GM18508 (cell line): Measurements from ENCODE around the gene FCHO1.
"Not testable (repeated sequence)": the region's sequence is repeated elsewhere in the genome, so short reads cannot be mapped to it uniquely, and the experiment has no call there.

Experiments
- ATAC-seq: cut with Tn5 transposase; IDR thresholded peaks from one replicate; pipeline ENCODE4 v1.9.1; 2021; ENCODE audit warnings: moderate number of reproducible peaks; ENCODE audit not compliant: insufficient read depth, unreplicated experiment

The FCHO1 gene

DNA sequence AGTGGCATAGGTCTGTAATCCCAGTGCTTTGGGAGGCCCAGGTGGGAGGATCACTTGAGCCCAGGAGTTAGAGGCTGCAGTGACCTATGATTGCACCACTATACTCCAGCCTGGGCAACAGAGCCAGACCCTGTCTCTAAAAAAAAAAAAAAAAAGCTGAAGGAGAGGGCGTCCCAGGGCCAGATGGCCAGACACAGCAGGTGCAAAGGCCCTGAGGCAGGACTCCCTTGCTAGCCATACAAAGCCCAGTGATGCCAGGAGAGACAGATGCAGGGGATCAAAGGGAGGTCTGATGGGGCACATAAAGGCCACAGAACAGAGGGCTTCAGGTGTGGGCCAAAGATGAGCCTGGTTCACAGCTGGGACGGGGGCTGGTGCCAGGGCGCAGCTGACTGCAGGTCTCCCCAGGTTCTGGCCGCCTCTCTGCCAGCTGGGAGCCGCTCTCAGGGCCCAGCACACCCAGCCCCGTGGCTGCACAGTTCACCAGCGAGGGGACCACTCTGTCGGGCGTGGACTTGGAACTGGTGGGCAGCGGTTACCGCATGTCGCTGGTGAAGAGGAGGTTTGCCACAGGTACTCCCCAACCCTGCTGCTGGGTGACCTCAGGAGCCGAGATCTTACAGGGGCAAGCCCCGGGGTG lies 36.1 kb downstream of the FCHO1 start:
- no peak for ATAC-seq

- no peak for ATAC-seq
Observed at GRCh38 chr19:17788632-17789031, 37.4 kb downstream of the FCHO1 start.

- ATAC-seq = no peak
Observed at GRCh38 chr19:17790059-17790780, 38.9 kb downstream of the FCHO1 start.

DNA sequence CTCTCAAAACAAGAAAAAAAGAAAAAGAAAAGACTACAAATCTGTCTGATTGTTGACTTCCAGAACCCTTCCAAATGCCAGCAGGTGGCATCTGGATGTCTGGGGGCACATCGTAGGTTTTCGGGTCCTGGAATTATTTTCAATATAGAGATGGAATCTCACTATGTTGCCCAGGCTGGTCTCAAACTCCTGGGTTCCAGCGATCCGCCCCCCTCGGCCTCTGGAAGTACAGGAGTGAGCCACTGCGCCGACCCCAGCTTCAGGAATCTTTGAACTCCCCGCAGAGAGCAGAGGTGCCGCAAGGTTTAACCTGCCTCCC lies 43.1 kb downstream of the FCHO1 start:
- ATAC-seq = no peak

- no peak for ATAC-seq
Observed at GRCh38 chr19:17794731-17795494, 43.6 kb downstream of the FCHO1 start, which contains the start of gene B3GNT3. B3GNT3 (plus strand) TSS chr19:17795138; CDS start chr19:17807808, 12,670 bp downstream.

GRCh38 chr19:17795495-17795856 lies 44.2 kb downstream of the FCHO1 start:
- no peak for ATAC-seq

DNA sequence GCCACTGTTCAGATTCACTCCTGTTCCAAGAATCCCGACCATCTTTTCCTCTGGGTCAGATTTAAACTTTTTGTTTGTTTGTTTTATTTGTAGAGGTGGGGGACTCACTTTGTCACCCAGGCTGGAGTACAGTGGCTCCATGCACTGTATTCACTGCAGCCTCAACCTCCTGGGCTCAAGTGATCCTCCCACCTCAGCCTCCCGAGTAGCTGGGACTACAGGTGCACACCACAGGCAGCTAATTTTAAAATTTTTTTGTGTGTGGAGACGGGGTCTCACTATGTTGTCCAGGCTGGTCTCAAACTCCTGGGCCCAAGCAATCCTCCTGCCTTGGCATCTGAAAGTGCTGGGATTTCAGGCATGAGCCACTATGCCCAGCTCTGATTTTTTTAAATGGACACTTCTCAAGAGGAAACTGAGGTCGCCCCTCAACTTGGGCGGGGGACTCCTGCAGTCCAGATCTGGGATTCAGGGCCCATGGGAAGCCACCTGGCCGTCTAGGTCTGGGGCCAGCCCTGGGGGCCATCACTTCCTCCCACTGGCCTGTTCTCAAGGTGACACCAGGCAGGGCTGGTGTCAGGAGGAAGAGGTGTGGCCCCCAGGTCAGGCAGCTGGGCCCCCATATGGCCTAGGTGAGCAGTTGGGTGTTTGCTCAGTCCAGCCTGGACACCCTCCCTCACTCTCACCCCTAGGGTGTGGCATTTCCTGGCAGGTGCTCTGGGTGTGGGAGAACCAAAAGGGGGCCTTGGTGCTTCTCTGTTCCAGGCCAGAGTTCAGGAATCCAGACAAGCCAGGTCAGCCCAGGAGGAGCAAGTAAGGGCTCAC lies 44.9 kb downstream of the FCHO1 start:
- no peak for ATAC-seq

- ATAC-seq = no peak
Observed at GRCh38 chr19:17796838-17797423, 45.7 kb downstream of the FCHO1 start.

- ATAC-seq = no peak
Observed at GRCh38 chr19:17797424-17798201, 46.3 kb downstream of the FCHO1 start.

DNA sequence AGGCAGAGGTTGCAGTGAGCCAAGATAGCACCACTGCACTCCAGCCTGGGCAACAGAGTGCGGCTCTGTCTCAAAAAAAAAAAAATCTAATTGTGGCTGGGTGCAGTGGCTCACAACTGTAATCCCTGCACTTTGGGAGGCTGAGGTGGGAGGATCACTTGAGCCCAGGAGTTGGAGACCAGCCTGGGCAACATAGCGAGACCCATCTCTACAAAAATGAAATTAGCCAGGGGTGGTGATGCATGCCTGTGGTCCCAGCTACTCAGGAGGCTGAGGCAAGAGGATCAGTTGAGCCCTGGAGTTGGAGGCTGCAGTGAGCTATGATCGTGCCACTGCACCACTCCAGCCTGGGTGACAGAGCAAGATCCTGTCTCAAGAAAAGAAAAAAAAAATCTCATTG lies 47.3 kb downstream of the FCHO1 start:
- not testable (repeated sequence) for ATAC-seq

DNA sequence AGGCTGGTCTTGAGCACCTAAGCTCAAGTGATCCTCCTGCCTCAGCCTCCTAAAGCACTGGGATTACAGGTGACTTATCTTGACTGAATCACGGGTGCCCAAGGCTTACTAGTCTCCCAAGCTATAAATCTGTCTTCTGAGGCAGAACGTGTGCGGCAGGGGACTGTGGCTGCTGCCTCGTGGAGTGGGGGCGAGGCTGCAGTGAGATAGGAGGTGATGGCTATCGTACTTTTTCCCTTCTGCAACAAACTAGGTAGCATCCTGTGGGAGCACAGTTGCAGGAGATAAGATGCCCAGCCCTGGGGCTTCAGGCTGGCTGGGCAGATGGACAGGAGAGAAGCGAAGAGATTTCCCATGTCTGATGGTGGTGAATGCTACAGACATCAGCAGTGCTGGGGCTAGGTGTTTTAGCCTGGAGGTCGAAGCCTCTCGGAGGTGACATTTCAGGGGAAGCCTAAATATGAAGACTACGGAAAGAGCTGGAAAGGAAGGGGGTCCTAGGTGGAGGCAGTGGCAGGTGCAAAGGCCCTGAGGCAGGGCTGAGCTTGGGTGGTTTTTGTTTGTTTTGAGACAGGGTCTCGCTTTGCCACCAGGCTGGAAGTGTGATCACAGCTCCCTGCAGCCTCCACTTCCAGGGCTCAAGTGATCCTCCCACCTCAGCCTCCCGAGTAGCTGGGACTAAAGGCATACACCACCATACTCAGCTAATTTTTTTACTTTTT lies 51.0 kb downstream of the FCHO1 start:
- no peak for ATAC-seq

- no peak for ATAC-seq
Observed at GRCh38 chr19:17803264-17803896, 52.1 kb downstream of the FCHO1 start.

DNA sequence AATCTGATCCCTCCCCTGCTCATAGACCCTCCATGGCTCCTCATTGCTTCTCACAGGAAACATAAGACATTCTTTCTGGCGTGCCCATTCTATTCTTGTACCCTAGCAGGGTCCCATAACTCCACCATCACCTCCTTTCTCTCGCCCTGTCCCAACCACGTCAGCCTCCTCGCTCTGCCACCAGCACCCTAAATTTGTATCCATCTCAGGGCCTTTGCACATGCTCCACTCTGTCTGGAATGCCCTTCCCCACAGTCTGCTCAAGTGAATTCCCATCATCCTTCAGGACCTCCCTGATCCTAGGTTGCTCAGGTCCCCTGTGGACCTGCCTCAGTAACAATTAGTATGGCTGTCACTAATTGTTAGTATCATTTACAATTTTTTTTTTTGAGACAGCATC lies 54.1 kb downstream of the FCHO1 start:
- ATAC-seq = no peak

- no peak for ATAC-seq
Observed at GRCh38 chr19:17806945-17807344, 55.7 kb downstream of the FCHO1 start.

- ATAC-seq = no peak
Observed at GRCh38 chr19:17807731-17808316, 56.5 kb downstream of the FCHO1 start.

DNA sequence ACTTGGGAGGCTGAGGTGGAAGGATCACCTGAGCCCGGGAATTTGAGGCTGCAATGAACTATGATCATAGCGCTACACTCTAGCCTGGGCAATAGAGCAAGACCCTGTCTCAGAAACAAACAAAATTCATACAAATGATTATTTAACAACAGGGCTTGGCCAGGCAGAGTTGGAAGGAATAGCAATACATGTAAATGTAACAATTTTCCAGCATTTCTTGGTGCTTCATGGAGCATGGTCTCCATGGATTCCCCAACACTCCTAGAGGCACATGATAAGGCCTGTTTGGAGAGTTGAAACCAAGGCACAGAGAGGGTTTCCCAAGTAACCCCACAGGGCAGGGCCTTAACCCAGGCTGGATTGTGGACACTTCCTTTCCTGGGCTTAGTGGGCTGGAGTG lies 59.8 kb downstream of the FCHO1 start:
- no peak for ATAC-seq

DNA sequence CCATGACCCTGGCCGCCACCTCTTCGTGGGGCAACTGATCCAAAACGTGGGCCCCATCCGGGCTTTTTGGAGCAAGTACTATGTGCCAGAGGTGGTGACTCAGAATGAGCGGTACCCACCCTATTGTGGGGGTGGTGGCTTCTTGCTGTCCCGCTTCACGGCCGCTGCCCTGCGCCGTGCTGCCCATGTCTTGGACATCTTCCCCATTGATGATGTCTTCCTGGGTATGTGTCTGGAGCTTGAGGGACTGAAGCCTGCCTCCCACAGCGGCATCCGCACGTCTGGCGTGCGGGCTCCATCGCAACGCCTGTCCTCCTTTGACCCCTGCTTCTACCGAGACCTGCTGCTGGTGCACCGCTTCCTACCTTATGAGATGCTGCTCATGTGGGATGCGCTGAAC lies 60.4 kb downstream of the FCHO1 start:
- ATAC-seq = no peak

GRCh38 chr19:17812099-17812498 lies 60.8 kb downstream of the FCHO1 start:
- ATAC-seq = no peak
